GM12891 (cell line): ENCODE results near the gene SLC35B2.

Experiments
- POLR2A ChIP-seq: IDR thresholded peaks from 2 replicates; pipeline ENCODE4 v1.6.1; 2011; ENCODE audit warnings: low read depth, low read length, control low read depth
- TAF1 ChIP-seq: IDR thresholded peaks from 2 replicates; pipeline ENCODE4 v1.6.1; 2011; ENCODE audit warnings: low read depth, low read length, control low read depth

DNA sequence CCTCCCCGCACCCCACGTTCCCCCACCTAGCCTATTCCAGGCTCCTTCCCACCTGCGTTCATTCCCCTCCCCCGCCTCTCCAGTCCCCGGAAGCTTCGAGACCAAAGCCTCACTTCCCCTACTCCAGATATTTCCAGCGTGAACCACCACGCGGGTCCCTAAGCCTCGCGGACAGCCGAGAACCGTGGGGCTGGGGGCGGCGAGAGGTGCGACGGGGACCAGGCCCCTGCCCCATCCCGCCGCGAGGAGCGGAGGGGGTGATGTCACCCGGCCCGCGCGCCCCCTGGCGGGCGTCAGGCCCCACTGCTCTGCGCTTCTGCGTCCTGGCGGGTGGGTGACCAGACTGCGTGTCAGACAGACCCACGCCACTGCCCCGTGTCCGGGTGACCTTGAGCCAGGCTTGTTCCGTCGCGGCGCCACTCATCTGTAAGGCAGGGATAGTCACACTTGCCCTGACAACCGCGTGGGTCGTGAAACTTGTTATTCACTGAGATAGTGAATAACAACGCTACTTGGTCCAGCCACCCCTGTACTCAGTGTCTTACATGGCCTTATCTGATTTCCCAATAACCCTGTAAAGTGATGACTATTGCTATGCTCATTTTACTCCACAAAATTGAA lies 19.4 kb downstream of the SLC35B2 start:
- TF ChIP-seq POLR2A (no peak; the same call in 1 of the 2 replicates), TAF1 (no peak)
